Measurements from ENCODE around the gene TSPAN31.
A peak's percentile ranks its signal among the peaks of the same experiment; 100 is the strongest.
"Not testable (repeated sequence)": the region's sequence is repeated elsewhere in the genome, so short reads cannot be mapped to it uniquely, and the experiment has no call there.

TSPAN31 gene

GRCh38 chr12:57744777-57745484, at the start of gene TSPAN31:
TSPAN31 (plus strand) TSS chr12:57745039; CDS start chr12:57745155, 116 bp downstream.
- DNase-seq = peak; percentile 98 to 99 (median 99)

- DNase-seq = no peak
These were observed 48.9 kb upstream of the TSPAN31 start for GRCh38 chr12:57695770-57696432.

GRCh38 chr12:57697076-57697475, 47.8 kb upstream of the TSPAN31 start:
- DNase-seq = no peak

GRCh38 chr12:57698414-57698813, 46.4 kb upstream of the TSPAN31 start:
- no peak for DNase-seq

GRCh38 chr12:57700317-57700716, 44.5 kb upstream of the TSPAN31 start:
- DNase-seq = no peak

GRCh38 chr12:57707250-57707649, 37.6 kb upstream of the TSPAN31 start:
- no peak for DNase-seq

GRCh38 chr12:57708296-57708695, 36.5 kb upstream of the TSPAN31 start:
- no peak for DNase-seq

- DNase-seq = no peak
These were observed 32.1 kb upstream of the TSPAN31 start for GRCh38 chr12:57712701-57713100.

GRCh38 chr12:57713209-57713608, 31.6 kb upstream of the TSPAN31 start:
- DNase-seq = no peak

GRCh38 chr12:57715036-57715748, 29.6 kb upstream of the TSPAN31 start:
- not testable (repeated sequence) for DNase-seq

- no peak for DNase-seq
These were observed 29.1 kb upstream of the TSPAN31 start for GRCh38 chr12:57715786-57716185.

GRCh38 chr12:57716305-57716704, 28.5 kb upstream of the TSPAN31 start:
- no peak for DNase-seq

- no peak for DNase-seq
These were observed 27.7 kb upstream of the TSPAN31 start for GRCh38 chr12:57717131-57717530.

GRCh38 chr12:57717846-57718640, 26.8 kb upstream of the TSPAN31 start:
- no peak for DNase-seq

- no peak for DNase-seq
These were observed 26.0 kb upstream of the TSPAN31 start for GRCh38 chr12:57718641-57719528.

GRCh38 chr12:57719777-57720605, 24.8 kb upstream of the TSPAN31 start:
- no peak for DNase-seq

GRCh38 chr12:57720606-57721595, 23.9 kb upstream of the TSPAN31 start:
- no peak for DNase-seq

GRCh38 chr12:57721846-57722608, 22.8 kb upstream of the TSPAN31 start:
- not testable (repeated sequence) for DNase-seq
